Vagina (tissue), 2 donors: ENCODE data around the gene AP4S1. TPM values are rescaled to one million over a fixed set of nuclear protein-coding genes. Genes with fewer than 3 reads are reported as not detected.
"Not testable (repeated sequence)": the region's sequence is repeated elsewhere in the genome, so short reads cannot be mapped to it uniquely, and the experiment has no call there.

Source experiments
- DNase-seq, 2 donors: peaks; one replicate each; pipeline ENCODE4 v3.0.0-alpha.2; 2017; ENCODE audit errors: extremely low spot score in 2 of 2
- H3K27ac ChIP-seq: fragments of 200-600 bp; sonication (generic); one replicate; pipeline ENCODE4 v1.5.1; 2019
- H3K27me3 ChIP-seq: fragments of 200-600 bp; sonication (generic); one replicate; pipeline ENCODE4 v1.5.1; 2019
- H3K36me3 ChIP-seq, 2 donors: fragments of 200-600 bp; sonication (generic); one replicate each; pipeline ENCODE4 v1.5.1; 2017 to 2019
- H3K4me1 ChIP-seq: fragments of 200-600 bp; sonication (generic); one replicate; pipeline ENCODE4 v1.5.1; 2019
- H3K4me3 ChIP-seq, 2 donors: fragments of 200-600 bp; sonication (generic); 1 replicate in 1 of 2; 2 replicates in 1 of 2; pipeline ENCODE4 v1.5.1; 2016 to 2019
- H3K9me3 ChIP-seq: fragments of 200-600 bp; sonication (generic); one replicate; pipeline ENCODE4 v1.5.1; 2019
- CTCF ChIP-seq, 3 experiments: fragments of 450-650 bp in 2 of 3; fragments of 200-600 bp in 1 of 3; sonication (generic) in 1 of 3; IDR thresholded peaks; one replicate each; pipeline ENCODE4 v1.5.1; 2017 to 2019; ENCODE audit warnings: antibody characterized with exemption in 3 of 3, mild to moderate bottlenecking in 2 of 3, moderate library complexity in 2 of 3
- POLR2A ChIP-seq, 2 donors: fragments of 450-650 bp; IDR thresholded peaks; one replicate each; pipeline ENCODE4 v1.6.1; 2017; ENCODE audit warnings: antibody characterized with exemption in 2 of 2, mild to moderate bottlenecking in 2 of 2, moderate library complexity in 2 of 2
- POLR2AphosphoS5 ChIP-seq, 2 donors: sonication (generic); formaldehyde crosslinking; IDR thresholded peaks; one replicate each; pipeline ENCODE4 v1.9.0; 2017; ENCODE audit warnings: antibody characterized with exemption in 2 of 2, mild to moderate bottlenecking in 2 of 2, low read depth in 1 of 2; ENCODE audit not compliant: insufficient read depth in 1 of 2
- intact Hi-C: fragments of 100-400 bp; cut with DNase I; formaldehyde crosslinking; loops from one replicate; pipeline ENCODE4 v1.15.1; 2023
- total RNA-seq: library from RNA; depleted of rRNA; stranded (reverse); fragments of >200 nt; gene quantifications from one replicate; pipeline ENCODE4 v1.2.3, GENCODE V29; 2016

Gene AP4S1
- total RNA-seq, 1 donor from 2014 or later: 3.4 TPM

DNA sequence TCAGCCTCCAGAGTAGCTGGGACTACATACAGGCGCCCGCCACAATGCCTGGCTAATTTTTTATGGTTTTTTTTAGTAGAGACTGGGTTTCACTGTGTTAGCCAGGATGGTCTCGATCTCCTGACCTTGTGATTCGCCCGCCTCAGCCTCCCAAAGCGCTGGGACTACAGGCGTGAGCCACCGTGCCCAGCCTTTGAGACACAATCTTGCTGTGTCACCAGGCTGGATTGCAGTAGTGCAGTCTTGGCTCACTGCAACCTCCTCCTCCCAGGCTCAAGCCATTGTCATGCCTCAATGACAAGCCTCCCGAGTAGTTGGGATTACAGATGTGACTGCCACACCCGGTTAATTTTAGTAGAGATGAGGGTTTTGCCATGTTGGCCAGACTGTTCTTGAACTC, 22.1 kb downstream of the AP4S1 start:
- intact Hi-C loops: no loop called here
- Histone ChIP-seq H3K4me3 (no peak overlapping the region), H3K9me3 (no peaks in the 10 kb centered on the region), H3K27ac (no peak overlapping the region), H3K36me3 (no peaks in the 10 kb centered on the region), H3K27me3 (no peaks in the 10 kb centered on the region), H3K4me1 (peaks cover 5% of the 10 kb centered on the region)
- DNase-seq: no peak
- no peak for TF ChIP-seq CTCF (IDR thresholded peaks at IDR 0.05)
- TF ChIP-seq POLR2AphosphoS5 (IDR thresholded peaks at IDR 0.05; ENCODE audit: insufficient read depth in 1 of 2, low read depth in 1 of 2): no peak
- no peak for TF ChIP-seq POLR2A (IDR thresholded peaks at IDR 0.05)

DNA sequence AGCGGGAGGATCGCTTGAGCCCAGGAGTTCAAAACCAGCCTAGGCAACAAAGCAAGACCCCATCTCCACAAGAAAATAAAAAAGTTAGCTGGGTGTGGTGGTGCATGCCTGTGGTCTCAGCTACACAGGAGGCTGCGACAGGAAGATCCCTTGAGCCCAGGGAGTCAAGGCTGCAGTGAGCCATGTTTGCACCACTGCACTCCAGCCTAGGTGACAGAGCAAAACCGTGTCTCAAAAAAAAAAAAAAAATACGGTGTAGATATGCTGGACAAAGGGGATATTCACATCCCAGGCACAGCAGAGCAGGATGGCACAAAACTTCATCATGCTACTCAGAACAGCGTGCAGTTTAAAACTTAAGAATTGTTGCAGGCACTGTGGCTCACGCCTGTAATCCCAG, 25.6 kb downstream of the AP4S1 start:
- H3K27me3 ChIP-seq: no peaks in the 10 kb centered on the region
- DNase-seq: no peak
- H3K27ac ChIP-seq: no peak overlapping the region
- no peak for TF ChIP-seq POLR2AphosphoS5 (IDR thresholded peaks at IDR 0.05; ENCODE audit: insufficient read depth in 1 of 2, low read depth in 1 of 2)
- no peak for TF ChIP-seq POLR2A (IDR thresholded peaks at IDR 0.05)
- TF ChIP-seq CTCF (IDR thresholded peaks at IDR 0.05): no peak
- peaks cover 13% of the 10 kb centered on the region for H3K4me1 ChIP-seq
- no peaks in the 10 kb centered on the region for H3K9me3 ChIP-seq
- intact Hi-C loops: no loop called here
- no peaks in the 10 kb centered on the region for H3K36me3 ChIP-seq
- no peak overlapping the region for H3K4me3 ChIP-seq

- no peaks in the 10 kb centered on the region for H3K27me3 ChIP-seq
- intact Hi-C loops: no loop called here
These were observed 26.1 kb downstream of the AP4S1 start for GRCh38 chr14:31051511-31051910.

GRCh38 chr14:31052905-31053586, 27.6 kb downstream of the AP4S1 start:
- H3K27me3 ChIP-seq, H3K4me3 ChIP-seq, intact Hi-C loops, H3K36me3 ChIP-seq, H3K9me3 ChIP-seq, H3K27ac ChIP-seq: not testable (repeated sequence)
- peak in 1 of 2 donors; percentile 91 for DNase-seq
- peaks cover 13% of the 10 kb centered on the region for H3K4me1 ChIP-seq

More at GRCh38 chr14:31051511-31051910, 26.1 kb downstream of the AP4S1 start:
- Histone ChIP-seq H3K9me3 (no peaks in the 10 kb centered on the region), H3K27ac (no peak overlapping the region), H3K4me3 (no peak overlapping the region), H3K36me3 (no peaks in the 10 kb centered on the region), H3K4me1 (peaks cover 13% of the 10 kb centered on the region)
- TF ChIP-seq POLR2A (IDR thresholded peaks at IDR 0.05) (no peak), POLR2AphosphoS5 (IDR thresholded peaks at IDR 0.05; ENCODE audit: insufficient read depth in 1 of 2, low read depth in 1 of 2) (no peak), CTCF (IDR thresholded peaks at IDR 0.05) (no peak)
- no peak for DNase-seq

- no peak overlapping the region for H3K27ac ChIP-seq
- DNase-seq: no peak
- TF ChIP-seq CTCF (IDR thresholded peaks at IDR 0.05): no peak
- no peak for TF ChIP-seq POLR2A (IDR thresholded peaks at IDR 0.05)
- TF ChIP-seq POLR2AphosphoS5 (IDR thresholded peaks at IDR 0.05; ENCODE audit: insufficient read depth in 1 of 2, low read depth in 1 of 2): no peak
- H3K27me3 ChIP-seq: no peaks in the 10 kb centered on the region
- intact Hi-C loops: no loop called here
- H3K4me3 ChIP-seq: no peak overlapping the region
- H3K9me3 ChIP-seq: no peaks in the 10 kb centered on the region
- H3K4me1 ChIP-seq: peaks cover 21% of the 10 kb centered on the region
- H3K36me3 ChIP-seq: no peaks in the 10 kb centered on the region
These were observed 31.6 kb downstream of the AP4S1 start for GRCh38 chr14:31057035-31057434.
